Neuronal stem cell (in vitro differentiated cells): Measurements from ENCODE around the gene SCGB1A1.
A peak's percentile ranks its signal among the peaks of the same experiment; 100 is the strongest.

Source experiments
- DNase-seq: peaks from one replicate; pipeline ENCODE4 v3.0.0-alpha.2; 2013; ENCODE audit warnings: low spot score
- H2AFZ ChIP-seq: one replicate; pipeline ENCODE4 v1.6.1; 2013; ENCODE audit warnings: mild to moderate bottlenecking, low read length, inconsistent platforms
- H2AK5ac ChIP-seq: 2 replicates; pipeline ENCODE4 v1.6.1; 2013; ENCODE audit warnings: low read depth, mild to moderate bottlenecking, inconsistent platforms, low read length, moderate library complexity, mixed read lengths
- H2BK120ac ChIP-seq: 2 replicates; pipeline ENCODE4 v1.6.1; 2013; ENCODE audit warnings: low read depth, mild to moderate bottlenecking, inconsistent platforms, low read length, moderate library complexity, mixed read lengths
- H2BK12ac ChIP-seq: one replicate; pipeline ENCODE4 v1.6.1; 2013; ENCODE audit warnings: low read length, inconsistent platforms
- H2BK15ac ChIP-seq: 2 replicates; pipeline ENCODE4 v1.6.1; 2013; ENCODE audit warnings: mild to moderate bottlenecking, low read length, inconsistent platforms, mixed read lengths
- H2BK5ac ChIP-seq: one replicate; pipeline ENCODE4 v1.6.1; 2013; ENCODE audit warnings: inconsistent platforms, mild to moderate bottlenecking, low read length, moderate library complexity
- H3K14ac ChIP-seq: one replicate; pipeline ENCODE4 v1.6.1; 2013; ENCODE audit warnings: low read length, inconsistent platforms
- H3K18ac ChIP-seq: 2 replicates; pipeline ENCODE4 v1.6.1; 2013; ENCODE audit warnings: low read length, inconsistent platforms
- H3K23ac ChIP-seq: 2 replicates; pipeline ENCODE4 v1.6.1; 2013; ENCODE audit warnings: low read depth, mild to moderate bottlenecking, mixed read lengths, low read length, inconsistent platforms; ENCODE audit not compliant: poor library complexity
- H3K27ac ChIP-seq: replicated peaks from 3 replicates; pipeline ENCODE4 v1.5.1; 2013; ENCODE audit warnings: low read length, inconsistent platforms
- H3K27me3 ChIP-seq, 3 experiments: 2 replicates each; pipeline ENCODE4 v1.6.1; 2013; ENCODE audit warnings: low read length in 3 of 3, mild to moderate bottlenecking in 2 of 3, inconsistent platforms in 1 of 3, low read depth in 1 of 3, mixed read lengths in 1 of 3, moderate library complexity in 1 of 3; ENCODE audit not compliant: control insufficient read depth in 3 of 3, insufficient read depth in 3 of 3
- H3K36me3 ChIP-seq, 2 donors: replicated peaks in 1 of 2; 2 replicates each; pipeline ENCODE4 v1.6.1; 2013; ENCODE audit warnings: low read length in 2 of 2; ENCODE audit not compliant: control insufficient read depth in 2 of 2, insufficient read depth in 2 of 2
- H3K4ac ChIP-seq: 2 replicates; pipeline ENCODE4 v1.6.1; 2013; ENCODE audit warnings: inconsistent platforms, mild to moderate bottlenecking, low read length, moderate library complexity
- H3K4me1 ChIP-seq, 2 donors: 1 replicate in 1 of 2; 2 replicates in 1 of 2; pipeline ENCODE4 v1.6.1; 2013; ENCODE audit warnings: low read length in 2 of 2, low read depth in 1 of 2; ENCODE audit not compliant: control insufficient read depth in 2 of 2, insufficient read depth in 1 of 2
- H3K4me2 ChIP-seq: one replicate; pipeline ENCODE4 v1.6.1; 2013; ENCODE audit warnings: mild to moderate bottlenecking, low read length, inconsistent platforms; ENCODE audit not compliant: insufficient read depth, poor library complexity, severe bottlenecking
- H3K4me3 ChIP-seq, 2 donors: 2 replicates each; pipeline ENCODE4 v1.5.1; 2013; ENCODE audit warnings: low read length in 2 of 2, mild to moderate bottlenecking in 2 of 2, inconsistent platforms in 1 of 2, moderate library complexity in 1 of 2
- H3K79me1 ChIP-seq: one replicate; pipeline ENCODE4 v1.6.1; 2013; ENCODE audit warnings: low read depth, mild to moderate bottlenecking, inconsistent platforms, low read length, moderate library complexity
- H3K9ac ChIP-seq: one replicate; pipeline ENCODE4 v1.6.1; 2013; ENCODE audit warnings: mild to moderate bottlenecking, low read depth, low read length, inconsistent platforms; ENCODE audit not compliant: poor library complexity
- H3K9me3 ChIP-seq, 2 donors: replicated peaks in 1 of 2; 2 replicates each; pipeline versions ENCODE3 to v1.6.1; 2013; ENCODE audit warnings: low read length in 2 of 2, mild to moderate bottlenecking in 2 of 2, inconsistent platforms in 1 of 2, low read depth in 1 of 2, mixed read lengths in 1 of 2, moderate library complexity in 1 of 2; ENCODE audit not compliant: control insufficient read depth in 2 of 2, insufficient read depth in 1 of 2
- H4K8ac ChIP-seq: one replicate; pipeline ENCODE4 v1.6.1; 2013; ENCODE audit warnings: low read depth, mild to moderate bottlenecking, inconsistent platforms, low read length, moderate library complexity
- H4K91ac ChIP-seq: one replicate; pipeline ENCODE4 v1.6.1; 2013; ENCODE audit warnings: low read length, low read depth, mild to moderate bottlenecking, inconsistent platforms; ENCODE audit not compliant: poor library complexity
- WGBS, 2 donors: extraction: QIAGEN DNeasy Blood & Tissue Kit; methylation state at CpG; one replicate each; pipeline ENCODE4 v1.1.7; 2013; ENCODE audit warnings: missing lambda C conversion rate in 2 of 2, mixed read lengths in 1 of 2; ENCODE audit not compliant: insufficient read length in 2 of 2, insufficient replicate concordance in 1 of 2; ENCODE audit errors: extremely low coverage in 2 of 2; 5-methylcytosine and 5-hydroxymethylcytosine counted together

SCGB1A1 gene

DNA sequence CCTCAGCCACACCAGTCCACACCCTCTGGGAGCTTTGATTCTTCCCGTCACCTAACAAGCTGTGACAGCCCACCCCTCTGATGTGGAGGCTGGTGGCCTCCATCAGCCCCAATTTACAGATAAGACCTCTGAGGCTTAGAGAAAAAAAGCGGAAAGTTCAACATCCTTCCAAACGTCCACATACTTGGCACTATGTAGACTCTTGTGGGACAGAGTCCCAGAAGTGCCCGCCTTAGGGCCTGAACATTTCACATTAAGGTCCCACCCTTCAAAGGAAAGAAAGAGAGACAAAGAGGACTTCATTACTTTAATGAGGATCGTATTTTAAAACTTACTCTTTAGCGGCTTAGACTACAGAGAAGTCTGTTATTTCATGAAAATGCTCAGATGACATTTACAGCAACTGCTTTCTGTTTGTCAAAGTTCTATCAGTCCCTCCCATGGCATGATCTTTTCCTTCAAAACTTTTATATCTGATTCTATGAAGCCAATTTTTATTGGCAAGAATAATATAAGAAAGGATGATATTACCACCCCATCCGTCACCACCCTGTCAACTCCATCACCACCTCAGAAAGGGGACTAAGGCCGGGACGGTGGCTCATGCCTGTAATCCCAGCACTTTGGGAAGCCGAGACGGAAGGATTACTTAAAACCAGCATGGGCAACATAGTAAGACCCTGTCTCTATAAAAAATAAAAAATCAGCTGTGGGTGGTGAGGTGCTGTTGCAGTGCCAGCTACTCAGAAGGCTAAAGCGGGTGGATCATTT, 15.7 kb upstream of the SCGB1A1 start:
- H3K4me1 ChIP-seq = peaks cover 8 to 15% of the 10 kb centered on the region in 2 donors
- no peak overlapping the region for H3K27ac ChIP-seq
- H2BK120ac ChIP-seq = no peak overlapping the region
- no peak overlapping the region for H3K14ac ChIP-seq
- DNase-seq = no peak
- no peak overlapping the region for H3K23ac ChIP-seq
- H3K79me1 ChIP-seq = no peaks in the 10 kb centered on the region
- no peak overlapping the region for H2AFZ ChIP-seq
- H4K8ac ChIP-seq = no peak overlapping the region
- H4K91ac ChIP-seq = no peak overlapping the region
- peaks cover 0 to 15% (median 0%) of the 10 kb centered on the region in 3 experiments for H3K27me3 ChIP-seq
- no peak overlapping the region for H3K4ac ChIP-seq
- no CpG with 5 or more reads among the region's 12 CpGs for WGBS, 2 donors
- H2BK15ac ChIP-seq = no peak overlapping the region
- H3K18ac ChIP-seq = no peak overlapping the region
- H2BK5ac ChIP-seq = no peak overlapping the region
- H3K36me3 ChIP-seq = no peaks in the 10 kb centered on the region
- no peak overlapping the region for H3K9ac ChIP-seq
- H3K9me3 ChIP-seq = no peaks in the 10 kb centered on the region
- H2AK5ac ChIP-seq = no peak overlapping the region
- no peak overlapping the region for H3K4me2 ChIP-seq
- H2BK12ac ChIP-seq = no peak overlapping the region
- H3K4me3 ChIP-seq = no peak overlapping the region

DNA sequence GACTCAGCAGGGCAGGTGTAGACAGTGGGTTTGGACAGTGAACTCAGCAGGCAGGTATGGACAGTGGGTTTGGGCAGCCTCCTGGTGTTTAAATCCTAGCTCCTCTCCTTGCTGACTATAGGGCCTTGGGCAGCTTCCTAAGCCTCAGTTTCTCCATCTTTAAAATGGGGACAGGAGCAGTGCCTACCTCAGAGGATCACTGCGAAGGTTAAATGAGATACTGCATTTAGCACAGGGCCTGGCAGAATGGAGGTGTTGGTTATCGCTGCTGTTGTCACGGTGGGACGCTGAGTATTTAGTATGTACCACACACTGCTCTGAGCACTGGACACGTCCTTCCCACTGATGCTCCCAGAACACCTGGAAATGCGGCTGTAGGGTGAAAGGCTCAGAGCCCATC, 14.4 kb upstream of the SCGB1A1 start:
- Histone ChIP-seq H3K79me1 (no peaks in the 10 kb centered on the region), H4K91ac (no peak overlapping the region), H2AFZ (no peak overlapping the region), H3K4me1 (peaks cover 7 to 9% of the 10 kb centered on the region in 2 donors), H2BK15ac (peak overlapping the region; percentile 45), H3K23ac (no peak overlapping the region), H3K4ac (no peak overlapping the region), H3K27ac (no peak overlapping the region), H3K9ac (no peak overlapping the region), H2BK12ac (no peak overlapping the region), H2BK5ac (no peak overlapping the region), H2BK120ac (no peak overlapping the region), H3K27me3 (peaks cover 0 to 15% (median 0%) of the 10 kb centered on the region in 3 experiments), H3K14ac (no peak overlapping the region), H3K9me3 (no peaks in the 10 kb centered on the region), H3K4me2 (no peak overlapping the region), H2AK5ac (no peak overlapping the region), H4K8ac (no peak overlapping the region), H3K18ac (no peak overlapping the region), H3K36me3 (no peaks in the 10 kb centered on the region), H3K4me3 (peak overlapping the region in 1 of 2 donors; percentile 41)
- WGBS, 2 donors = no CpG with 5 or more reads among the region's 6 CpGs
- no peak for DNase-seq

DNA sequence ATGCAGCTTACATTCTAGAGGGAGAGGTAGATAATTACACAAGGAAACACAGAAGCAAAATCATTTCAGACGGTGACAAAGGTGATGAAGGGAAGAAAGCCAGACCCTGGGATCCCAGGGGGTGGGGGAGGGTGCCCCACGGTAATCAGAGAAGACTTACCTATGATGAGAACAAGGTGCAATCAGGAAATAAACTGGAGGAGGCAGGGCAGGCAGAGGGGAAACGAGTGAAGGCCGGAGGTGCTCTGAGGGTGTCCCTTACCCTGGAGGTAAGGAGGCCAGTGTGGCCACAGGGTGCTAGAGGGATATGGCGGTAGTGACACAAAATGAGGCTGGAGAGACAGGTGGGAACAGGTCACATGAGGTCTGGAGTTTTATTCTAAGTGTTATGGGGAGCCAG, 13.9 kb upstream of the SCGB1A1 start:
- Histone ChIP-seq H3K36me3 (no peaks in the 10 kb centered on the region), H4K8ac (no peak overlapping the region), H2BK15ac (no peak overlapping the region), H2BK12ac (no peak overlapping the region), H3K4me1 (peaks cover 2 to 7% of the 10 kb centered on the region in 2 donors), H3K9me3 (no peaks in the 10 kb centered on the region), H2BK5ac (no peak overlapping the region), H3K27ac (no peak overlapping the region), H3K4me3 (no peak overlapping the region), H3K14ac (no peak overlapping the region), H2AFZ (no peak overlapping the region), H2AK5ac (peak overlapping the region; percentile 25), H3K23ac (no peak overlapping the region), H3K79me1 (no peaks in the 10 kb centered on the region), H4K91ac (no peak overlapping the region), H3K27me3 (peaks cover 0 to 15% (median 0%) of the 10 kb centered on the region in 3 experiments), H3K4me2 (no peak overlapping the region), H3K18ac (no peak overlapping the region), H3K4ac (no peak overlapping the region), H2BK120ac (no peak overlapping the region), H3K9ac (no peak overlapping the region)
- DNase-seq = no peak
- no CpG with 5 or more reads among the region's 5 CpGs for WGBS, 2 donors

DNA sequence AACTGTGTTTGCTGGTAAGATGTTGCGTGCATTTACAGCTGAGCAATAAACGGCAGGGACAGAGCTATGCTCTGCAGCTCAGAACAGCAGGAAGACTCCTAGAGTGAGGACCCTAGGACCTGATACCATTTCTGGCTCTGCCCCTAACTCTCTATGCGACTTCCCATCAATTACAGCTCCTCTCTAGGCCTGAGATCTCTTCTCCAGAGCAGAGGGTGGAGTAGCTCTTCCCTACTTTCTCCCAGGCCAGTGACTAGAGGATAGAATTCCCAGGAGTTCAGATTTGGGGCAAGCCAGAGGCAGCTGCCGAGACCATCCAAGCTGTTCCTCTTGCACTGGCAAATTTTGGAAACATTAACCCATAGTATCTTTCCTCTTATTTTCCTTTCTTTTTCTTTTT, 12.8 kb upstream of the SCGB1A1 start:
- H3K23ac ChIP-seq = no peak overlapping the region
- H4K91ac ChIP-seq = no peak overlapping the region
- H3K4me2 ChIP-seq = no peak overlapping the region
- no peak overlapping the region for H2BK15ac ChIP-seq
- DNase-seq = no peak
- H3K4me1 ChIP-seq = peaks cover 2 to 7% of the 10 kb centered on the region in 2 donors
- no peak overlapping the region for H3K9ac ChIP-seq
- no peak overlapping the region for H2AFZ ChIP-seq
- H3K79me1 ChIP-seq = no peaks in the 10 kb centered on the region
- no peak overlapping the region for H4K8ac ChIP-seq
- no peak overlapping the region for H2BK120ac ChIP-seq
- no peak overlapping the region for H3K27ac ChIP-seq
- no peak overlapping the region for H3K14ac ChIP-seq
- no peaks in the 10 kb centered on the region for H3K9me3 ChIP-seq
- no CpG with 5 or more reads among the region's 4 CpGs for WGBS, 2 donors
- peaks cover 0 to 20% (median 0%) of the 10 kb centered on the region in 3 experiments for H3K27me3 ChIP-seq
- no peak overlapping the region for H2AK5ac ChIP-seq
- H2BK12ac ChIP-seq = no peak overlapping the region
- H3K18ac ChIP-seq = no peak overlapping the region
- H3K4me3 ChIP-seq = no peak overlapping the region
- H3K36me3 ChIP-seq = no peaks in the 10 kb centered on the region
- H3K4ac ChIP-seq = no peak overlapping the region
- no peak overlapping the region for H2BK5ac ChIP-seq
